ENCODE results near the gene STMP1. TPM values are rescaled to one million over a fixed set of nuclear protein-coding genes. Genes with fewer than 3 reads are reported as not detected.

Gene STMP1
- total and polyA plus RNA-seq, 2 of the 8 experiments (the other 6 are each of a cell fraction or from before 2014, with no cell fraction given), result 22.7 to 36.7 TPM

- H2BK120ac ChIP-seq (replicated peaks; ENCODE audit: low read depth, low read length), result no peak overlapping the region
- H3K79me2 ChIP-seq (ENCODE audit: control insufficient read depth in 1 of 2, insufficient read depth in 2 of 2, low read length in 2 of 2), result no peaks in the 10 kb centered on the region
- H3K18ac ChIP-seq (ENCODE audit: extremely low read depth, low read length), result no peak overlapping the region
- H2BK12ac ChIP-seq (ENCODE audit: low read depth, low read length), result no peak overlapping the region
- H4K5ac ChIP-seq (ENCODE audit: insufficient read length, low read depth, low read length), result no peak overlapping the region
- no peaks in the 10 kb centered on the region for H3K23me2 ChIP-seq (ENCODE audit: low read depth, low read length)
- no peak overlapping the region for H3K4me3 ChIP-seq (ENCODE audit: extremely low read depth in 1 of 4, insufficient read depth in 2 of 4, low read depth in 3 of 4, low read length in 4 of 4)
- no peak overlapping the region for H3K9ac ChIP-seq (replicated peaks in 1 of 4; ENCODE audit: extremely low read depth in 1 of 4, low read depth in 3 of 4, low read length in 3 of 4)
- no peak overlapping the region for H3K56ac ChIP-seq (replicated peaks; ENCODE audit: insufficient read length, low read depth, low read length)
- DNase-seq (ENCODE audit: low read depth in 1 of 2, low spot score in 2 of 2) (no peak), FAIRE-seq (no peak)
- no peak overlapping the region for H2BK15ac ChIP-seq (ENCODE audit: low read length)
- no peak overlapping the region for H3K4ac ChIP-seq (replicated peaks; ENCODE audit: insufficient read length, low read depth, low read length)
- peaks cover 0 to 2% (median under 1%) of the 10 kb centered on the region in 4 experiments; a peak in 2 of 7 replicates for H3K4me1 ChIP-seq (replicated peaks in 1 of 4; ENCODE audit: control insufficient read depth in 3 of 4, insufficient read depth in 4 of 4, low read length in 3 of 4)
- H3K79me1 ChIP-seq (ENCODE audit: low read depth, low read length), result no peaks in the 10 kb centered on the region
- no peaks in the 10 kb centered on the region for H4K20me1 ChIP-seq (replicated peaks in 1 of 2; ENCODE audit: control insufficient read depth in 1 of 2, insufficient read depth in 2 of 2, low read length in 2 of 2)
- H3K27me3 ChIP-seq (replicated peaks in 1 of 4; ENCODE audit: control insufficient read depth in 3 of 4, extremely low read depth in 1 of 4, insufficient read depth in 3 of 4, low read length in 3 of 4), result no peaks in the 10 kb centered on the region
- H2AFZ ChIP-seq (ENCODE audit: low read length), result no peak overlapping the region
- H3K27ac ChIP-seq (ENCODE audit: low read depth, low read length), result no peak overlapping the region
- CTCF ChIA-PET (ENCODE audit: partially characterized antibody), result interaction anchor here (0.9 to 1.5 kb wide), 4 partner anchors 10 to 376 kb away, joined by 3 to 5 read pairs (median 4); no protein-coding TSS in a partner anchor
- H3K4me2 ChIP-seq (ENCODE audit: insufficient read depth in 1 of 2, low read depth in 2 of 2, low read length in 2 of 2), result no peak overlapping the region
- H4K8ac ChIP-seq (ENCODE audit: extremely low read depth, insufficient read depth, low read length), result no peak overlapping the region; the same call in 1 of the 2 replicates
- H2BK5ac ChIP-seq (ENCODE audit: low read depth, low read length), result no peak overlapping the region
- H2BK20ac ChIP-seq (ENCODE audit: low read length), result no peak overlapping the region
- POLR2A ChIA-PET (ENCODE audit: partially characterized antibody), result interaction anchor here (1.2 kb wide), 1 partner anchor 11 kb away, joined by 3 read pairs; the partner anchor contains the start of gene STMP1
- WGBS, 2 experiments (ENCODE audit: extremely low coverage in 1 of 2, insufficient coverage in 1 of 2, insufficient read length in 1 of 2, insufficient replicate concordance in 2 of 2, low coverage in 1 of 2, low lambda C conversion rate in 2 of 2, missing lambda C conversion rate in 1 of 2), result 90% methylated on average over 15 of the region's 15 CpGs; no CpG with 5 or more reads in 1 of the 2 experiments
- no peak overlapping the region for H4K91ac ChIP-seq (replicated peaks; ENCODE audit: insufficient read length, low read length)
- H2AK5ac ChIP-seq (ENCODE audit: low read depth, low read length), result no peak overlapping the region
- H3K14ac ChIP-seq (ENCODE audit: insufficient read length), result no peak overlapping the region
- H3K23ac ChIP-seq (ENCODE audit: insufficient read length), result no peak overlapping the region
- no peaks in the 10 kb centered on the region for H3K9me3 ChIP-seq (ENCODE audit: insufficient read depth in 2 of 2, low read depth in 1 of 2, low read length in 1 of 2)
- peaks cover 10 to 34% (median 23%) of the 10 kb centered on the region in 4 experiments; a peak in 7 of 8 replicates for H3K36me3 ChIP-seq (ENCODE audit: control insufficient read depth in 2 of 4, insufficient read depth in 4 of 4, low read length in 3 of 4)
- TF ChIP-seq TBP (IDR thresholded peaks at IDR 0.05; ENCODE audit: low read depth, low read length) (no peak), GABPA (IDR thresholded peaks at IDR 0.05; ENCODE audit: borderline replicate concordance, insufficient read depth, low read length) (no peak), SIRT6 (IDR thresholded peaks at IDR 0.05; ENCODE audit: low read length) (no peak), CHD2 (IDR thresholded peaks at IDR 0.05; ENCODE audit: low read length) (no peak), EZH2 (IDR thresholded peaks at IDR 0.05; ENCODE audit: low read depth, low read length, severe bottlenecking) (no peak), GTF2F1 (IDR thresholded peaks at IDR 0.05; ENCODE audit: borderline replicate concordance, low read depth, low read length) (no peak), RAD21 (IDR thresholded peaks at IDR 0.05 in 1 of 2, conservative IDR thresholded peaks at IDR 0.05 in 1 of 2; ENCODE audit: low read depth in 2 of 2, low read length in 2 of 2) (no peak), CTBP2 (IDR thresholded peaks at IDR 0.05; ENCODE audit: borderline replicate concordance, insufficient read depth, insufficient read length, low read length) (no peak), RNF2 (IDR thresholded peaks at IDR 0.05; ENCODE audit: borderline replicate concordance, low read depth, low read length, missing control alignments, poor library complexity, severe bottlenecking) (no peak), BRCA1 (IDR thresholded peaks at IDR 0.05; ENCODE audit: low read depth, low read length) (no peak), FOSL1 (IDR thresholded peaks at IDR 0.05; ENCODE audit: insufficient read depth, low read depth, low read length) (no peak)
Measured at GRCh38 chr7:135650831-135651573, 11.3 kb upstream of the STMP1 start.

Measured in H1 (cell line).